NT2/D1 (cell line): ENCODE results near the gene GLOD4.

Experiments used
- SUZ12 ChIP-seq: IDR thresholded peaks from 2 replicates; pipeline ENCODE4 v1.6.1; 2011; ENCODE audit not compliant: insufficient read length, insufficient read depth; ENCODE audit errors: extremely low read depth
- YY1 ChIP-seq: IDR thresholded peaks from 2 replicates; pipeline ENCODE4 v1.6.1; 2011; ENCODE audit not compliant: insufficient read length, insufficient read depth
- ZNF274 ChIP-seq: IDR thresholded peaks from 2 replicates; pipeline ENCODE4 v1.6.1; 2011; ENCODE audit warnings: mild to moderate bottlenecking, low read depth, low read length

- no peak for TF ChIP-seq YY1
- TF ChIP-seq SUZ12 = no peak
- no peak for TF ChIP-seq ZNF274
Measured at GRCh38 chr17:811051-811784, 29.1 kb upstream of the GLOD4 start.
